A673 (cell line): ENCODE results near the gene ABCD1.

ENCODE experiments used
- CTCF ChIP-seq: fragments of 300-800, 200-600 bp; sonication (generic); conservative IDR thresholded peaks from 2 replicates; pipeline ENCODE4 v1.5.1; 2017; ENCODE audit warnings: low read depth, mild to moderate bottlenecking, antibody characterized with exemption, low read length, moderate library complexity, mixed read lengths
- EZH2 ChIP-seq: fragments of 200-600 bp; sonication (generic); IDR thresholded peaks from 2 replicates; pipeline ENCODE4 v1.6.1; 2017; ENCODE audit warnings: borderline replicate concordance, low read depth, mild to moderate bottlenecking, mixed read lengths, antibody characterized with exemption, low read length; ENCODE audit not compliant: poor library complexity, severe bottlenecking

- TF ChIP-seq CTCF (no peak), EZH2 (no peak)
Observed at GRCh38 chrX:153780678-153781427, 56.2 kb downstream of the ABCD1 start, which contains the start of gene SRPK3.
